K562 (cell line): Measurements from ENCODE around the gene ZNF672. TPM values are rescaled to one million over a fixed set of nuclear protein-coding genes. Genes with fewer than 3 reads are reported as not detected.
A peak's percentile ranks its signal among the peaks of the same experiment; 100 is the strongest.

Experiments used
- ATF2 ChIP-seq: sonication (generic); formaldehyde crosslinking; IDR thresholded peaks from 2 replicates; pipeline ENCODE4 v1.8.1; 2022; ENCODE audit warnings: missing genetic modification reagents
- BCOR ChIP-seq: fragments of 450-650 bp; IDR thresholded peaks from 2 replicates; pipeline ENCODE4 v1.6.1; 2016
- CBX8 ChIP-seq: fragments of 200-600 bp; sonication (generic); IDR thresholded peaks from 2 replicates; pipeline ENCODE4 v1.6.1; 2012; ENCODE audit warnings: borderline replicate concordance, mixed run types, low read depth, mild to moderate bottlenecking, moderate library complexity, mixed read lengths, low read length, control low read depth, inconsistent platforms; ENCODE audit not compliant: poor library complexity, severe bottlenecking; ENCODE audit errors: extremely low read depth
- E2F6 ChIP-seq, 2 experiments: IDR thresholded peaks; 2 replicates each; pipeline ENCODE4 v1.6.1; 2011; ENCODE audit warnings: borderline replicate concordance in 1 of 2, control low read depth in 1 of 2, low read depth in 1 of 2, low read length in 1 of 2, mild to moderate bottlenecking in 1 of 2, mixed read lengths in 1 of 2, moderate library complexity in 1 of 2; ENCODE audit not compliant: insufficient read depth in 1 of 2, insufficient read length in 1 of 2, poor library complexity in 1 of 2, severe bottlenecking in 1 of 2; ENCODE audit errors: extremely low read depth in 1 of 2
- HSF4 ChIP-seq: fragments of 250-450 bp; sonication (Bioruptor Pico); IDR thresholded peaks from 2 replicates; pipeline ENCODE4 v2.1.2; 2022; ENCODE audit warnings: mild to moderate bottlenecking, moderate library complexity, borderline replicate concordance
- MTA1 ChIP-seq: fragments of 450-650 bp; IDR thresholded peaks from 2 replicates; pipeline ENCODE4 v1.6.1; 2017; ENCODE audit warnings: borderline replicate concordance
- PBX2 ChIP-seq, 2 experiments: IDR thresholded peaks in 1 of 2; conservative IDR thresholded peaks in 1 of 2; 2 replicates each; pipeline ENCODE4 v1.6.1; 2016; ENCODE audit warnings: low read depth in 2 of 2, mild to moderate bottlenecking in 1 of 2, missing compliant biosample characterization in 1 of 2, missing genetic modification characterization in 1 of 2, moderate library complexity in 1 of 2
- POLR3A ChIP-seq: IDR thresholded peaks from 2 replicates; pipeline ENCODE4 v1.6.1; 2011; ENCODE audit warnings: borderline replicate concordance, mild to moderate bottlenecking, moderate library complexity; ENCODE audit not compliant: insufficient read length, insufficient read depth; ENCODE audit errors: extremely low read depth
- SP1 ChIP-seq: sonication (generic); formaldehyde crosslinking; IDR thresholded peaks from 2 replicates; pipeline ENCODE4 v1.8.1; 2022; ENCODE audit warnings: mild to moderate bottlenecking, missing genetic modification reagents
- SPI1 ChIP-seq: IDR thresholded peaks from 2 replicates; pipeline ENCODE4 v1.6.1; 2011; ENCODE audit warnings: low read depth, low read length, control low read depth, borderline replicate concordance
- SRSF9 ChIP-seq: fragments of 200-400 bp; formaldehyde crosslinking; IDR thresholded peaks from 2 replicates; pipeline ENCODE4 v1.6.1; 2017; ENCODE audit warnings: low read depth, low read length, borderline replicate concordance
- STAT5B ChIP-seq: fragments of 250-450 bp; sonication (Bioruptor Pico); IDR thresholded peaks from 2 replicates; pipeline ENCODE4 v1.8.0; 2021; ENCODE audit warnings: mild to moderate bottlenecking, inconsistent platforms
- polyA plus RNA-seq, 8 experiments: library from polyadenylated mRNA; depleted of rRNA in 4 of 8; stranded (reverse) in 5 of 8; unstranded in 3 of 8; fragments of >200 nt; fragmentation: Nextera tagmentation in 2 of 8; fragmentation: Illumina TruSeq in 1 of 8; extraction: Ambion mirVana in 2 of 8; extraction: Trizol in 1 of 8; gene quantifications; 2 replicates each; pipeline versions ENCODE4 v1.2.1 to v1.2.3, GENCODE V29; 2011 to 2014; ENCODE audit warnings: inconsistent platforms in 1 of 8, missing spikeins in 1 of 8
- total RNA-seq, 7 experiments: library from RNA; depleted of rRNA in 6 of 7; stranded (reverse); fragments of >200 nt in 6 of 7; fragmentation: Illumina TruSeq in 2 of 7; extraction: Trizol in 2 of 7; gene quantifications; 2 replicates each; pipeline versions ENCODE4 v1.2.1 to v1.2.3, GENCODE V29; 2011 to 2021; ENCODE audit warnings: low replicate concordance in 1 of 7

ZNF672 gene
- total and polyA plus RNA-seq, 9 of the 15 experiments (the other 6 are each of a cell fraction or from before 2014, with no cell fraction given): 1.9 to 57.9 (median 24.1) TPM

- TF ChIP-seq E2F6 (IDR thresholded peaks at IDR 0.05; ENCODE audit: borderline replicate concordance in 1 of 2, extremely low read depth in 1 of 2, insufficient read depth in 1 of 2, insufficient read length in 1 of 2, low read depth in 1 of 2, low read length in 1 of 2, poor library complexity in 1 of 2, severe bottlenecking in 1 of 2) (no peak), CBX8 (no peak), ATF2 (CRISPR knock-in tag) (no peak), SPI1 (no peak), BCOR (no peak), MTA1 (no peak), POLR3A (no peak), STAT5B (CRISPR knock-in tag) (no peak), HSF4 (no peak), PBX2 (CRISPR knock-in tag; IDR thresholded peaks at IDR 0.05; ENCODE audit: low read depth) (no peak), PBX2 (tag; conservative IDR thresholded peaks at IDR 0.05; ENCODE audit: low read depth) (peak; percentile 71), SP1 (CRISPR knock-in tag) (no peak), SRSF9 (no peak)
Observed at GRCh38 chr1:248886237-248886895, 48.3 kb downstream of the ZNF672 start (continued).
